GM08714 (cell line): Measurements from ENCODE around the gene NHLRC4.

ENCODE experiments used
- H3K4me3 ChIP-seq: fragments of 200-500 bp; sonication (Bioruptor generic); 2 replicates; pipeline ENCODE4 v1.5.1; 2014; ENCODE audit warnings: mild to moderate bottlenecking, low read length, inconsistent platforms
- ZNF274 ChIP-seq: IDR thresholded peaks from 2 replicates; pipeline ENCODE4 v1.6.1; 2012; ENCODE audit warnings: mild to moderate bottlenecking, low read depth, low read length

The NHLRC4 gene

GRCh38 chr16:526181-527014 is 40.4 kb upstream of the NHLRC4 start:
- peak overlapping the region; percentile 67 for H3K4me3 ChIP-seq
- TF ChIP-seq ZNF274, result no peak

- H3K4me3 ChIP-seq, result peak within 1 kb of the TSS; percentile 67
- TF ChIP-seq ZNF274, result no peak
Measured at GRCh38 chr16:527015-527903, 39.5 kb upstream of the NHLRC4 start, which contains the start of gene CAPN15. CAPN15 (plus strand) TSS chr16:527712; CDS start chr16:546839, 19,127 bp downstream.

- no peak for TF ChIP-seq ZNF274
- H3K4me3 ChIP-seq, result peak overlapping the region; percentile 66
Measured at GRCh38 chr16:528111-529011, 38.4 kb upstream of the NHLRC4 start.

- TF ChIP-seq ZNF274, result no peak
- peak overlapping the region; percentile 66 for H3K4me3 ChIP-seq
Measured at GRCh38 chr16:529012-529575, 37.7 kb upstream of the NHLRC4 start.

GRCh38 chr16:530111-530817 is 36.5 kb upstream of the NHLRC4 start:
- no peak overlapping the region for H3K4me3 ChIP-seq
- TF ChIP-seq ZNF274, result no peak

- no peak for TF ChIP-seq ZNF274
Measured at GRCh38 chr16:531494-532125, 35.2 kb upstream of the NHLRC4 start.

GRCh38 chr16:533391-534123 is 33.2 kb upstream of the NHLRC4 start:
- no peak for TF ChIP-seq ZNF274
- no peak overlapping the region for H3K4me3 ChIP-seq

More at GRCh38 chr16:531494-532125, 35.2 kb upstream of the NHLRC4 start:
- no peak overlapping the region for H3K4me3 ChIP-seq

GRCh38 chr16:534135-534534 is 32.7 kb upstream of the NHLRC4 start:
- TF ChIP-seq ZNF274, result no peak
- no peak overlapping the region for H3K4me3 ChIP-seq

GRCh38 chr16:534856-535445 is 31.9 kb upstream of the NHLRC4 start:
- no peak for TF ChIP-seq ZNF274
- H3K4me3 ChIP-seq, result no peak overlapping the region

GRCh38 chr16:535446-536405 is 31.1 kb upstream of the NHLRC4 start:
- H3K4me3 ChIP-seq, result no peak overlapping the region
- TF ChIP-seq ZNF274, result no peak

- no peak for TF ChIP-seq ZNF274
- no peak overlapping the region for H3K4me3 ChIP-seq
Measured at GRCh38 chr16:536746-537145, 30.1 kb upstream of the NHLRC4 start.
